ENCODE measurements around the gene MAGOHB.
A peak's percentile ranks its signal among the peaks of the same experiment; 100 is the strongest.
"Not testable (repeated sequence)": the region's sequence is repeated elsewhere in the genome, so short reads cannot be mapped to it uniquely, and the experiment has no call there.

The MAGOHB gene

GRCh38 chr12:10595881-10596280 lies 17.5 kb downstream of the MAGOHB start:
- DNase-seq (ENCODE audit: low spot score in 2 of 2): no peak
- Mint-ChIP-seq H3K27me3 (no peaks in the 10 kb centered on the region), H3K36me3 (peaks cover 12% of the 10 kb centered on the region), H3K4me1 (no peaks in the 10 kb centered on the region), H3K27ac (no peak overlapping the region), H3K9me3 (no peaks in the 10 kb centered on the region), H3K4me3 (no peak overlapping the region)
- ATAC-seq (ENCODE audit: low read depth): no peak

DNA sequence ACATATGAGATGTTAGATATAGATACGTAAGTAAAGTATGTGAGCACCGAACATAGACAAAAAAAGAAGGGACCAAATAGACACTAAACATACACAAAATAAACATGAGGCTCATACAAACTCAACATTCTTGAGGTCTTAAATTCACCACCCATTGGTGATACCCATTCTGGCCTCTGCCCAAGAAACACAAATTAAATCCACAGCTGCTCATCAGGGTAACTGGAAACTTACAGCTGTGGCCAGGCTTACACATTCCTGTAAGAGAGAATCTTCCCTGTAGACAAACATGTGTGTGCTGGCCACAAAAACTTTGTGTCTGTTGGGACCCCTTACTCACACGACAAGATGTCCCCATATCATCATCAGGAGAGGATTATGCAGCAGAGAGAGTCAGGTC lies 22.4 kb downstream of the MAGOHB start:
- peaks cover 15% of the 10 kb centered on the region for H3K36me3 Mint-ChIP-seq
- H3K4me3 Mint-ChIP-seq: no peak overlapping the region
- no peaks in the 10 kb centered on the region for H3K4me1 Mint-ChIP-seq
- H3K27me3 Mint-ChIP-seq: no peaks in the 10 kb centered on the region
- H3K27ac Mint-ChIP-seq: no peak overlapping the region
- DNase-seq (ENCODE audit: low spot score in 2 of 2) (no peak), ATAC-seq (ENCODE audit: low read depth) (no peak)
- no peaks in the 10 kb centered on the region for H3K9me3 Mint-ChIP-seq

DNA sequence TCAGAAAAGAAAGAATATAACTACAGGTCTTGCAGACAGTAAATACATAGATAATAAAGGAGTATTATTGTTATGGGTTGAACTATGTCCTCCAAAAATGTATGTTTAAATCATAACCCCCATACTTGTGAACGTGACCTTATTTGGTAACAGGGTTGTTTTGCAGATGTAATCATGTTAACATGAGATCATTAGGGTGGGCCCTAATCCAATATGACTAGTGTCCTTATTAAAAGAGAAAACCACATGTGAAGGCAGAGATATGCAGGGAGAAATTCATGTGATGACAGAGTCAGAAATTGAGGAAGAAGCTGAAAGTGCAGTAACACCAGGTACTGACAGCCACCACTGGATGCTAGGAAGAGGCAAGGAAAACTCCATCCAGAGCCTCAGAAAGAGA lies 29.0 kb downstream of the MAGOHB start:
- Mint-ChIP-seq H3K36me3 (peaks cover 14% of the 10 kb centered on the region), H3K4me1 (no peaks in the 10 kb centered on the region), H3K9me3 (peaks cover 1% of the 10 kb centered on the region), H3K4me3 (no peak overlapping the region), H3K27me3 (no peaks in the 10 kb centered on the region), H3K27ac (no peak overlapping the region)
- DNase-seq (ENCODE audit: low spot score in 2 of 2) (no peak), ATAC-seq (ENCODE audit: low read depth) (no peak)

- peaks cover 14% of the 10 kb centered on the region for H3K36me3 Mint-ChIP-seq
- H3K4me1 Mint-ChIP-seq: no peaks in the 10 kb centered on the region
- ATAC-seq (ENCODE audit: low read depth) (no peak), DNase-seq (ENCODE audit: low spot score in 2 of 2) (no peak)
- H3K27ac Mint-ChIP-seq: no peak overlapping the region
- no peaks in the 10 kb centered on the region for H3K27me3 Mint-ChIP-seq
- peaks cover 1% of the 10 kb centered on the region for H3K9me3 Mint-ChIP-seq
- H3K4me3 Mint-ChIP-seq: no peak overlapping the region
Measured at GRCh38 chr12:10582704-10583103, 30.7 kb downstream of the MAGOHB start.

GRCh38 chr12:10582133-10582532 lies 31.3 kb downstream of the MAGOHB start:
- H3K4me3 Mint-ChIP-seq; H3K27me3 Mint-ChIP-seq; ATAC-seq (ENCODE audit: low read depth); H3K9me3 Mint-ChIP-seq; H3K27ac Mint-ChIP-seq; H3K4me1 Mint-ChIP-seq; DNase-seq (ENCODE audit: low spot score in 2 of 2): not testable (repeated sequence)
- peaks cover 12% of the 10 kb centered on the region for H3K36me3 Mint-ChIP-seq

GRCh38 chr12:10574307-10574706 lies 39.1 kb downstream of the MAGOHB start:
- Mint-ChIP-seq H3K4me1 (no peaks in the 10 kb centered on the region), H3K36me3 (no peaks in the 10 kb centered on the region), H3K4me3 (no peak overlapping the region), H3K9me3 (no peaks in the 10 kb centered on the region), H3K27me3 (no peaks in the 10 kb centered on the region), H3K27ac (no peak overlapping the region)
- DNase-seq (ENCODE audit: low spot score in 2 of 2): no peak
- no peak for ATAC-seq (ENCODE audit: low read depth)

- not testable (repeated sequence) for H3K4me3 Mint-ChIP-seq; H3K27me3 Mint-ChIP-seq; DNase-seq (ENCODE audit: low spot score in 2 of 2); ATAC-seq (ENCODE audit: low read depth); H3K36me3 Mint-ChIP-seq; H3K4me1 Mint-ChIP-seq; H3K27ac Mint-ChIP-seq; H3K9me3 Mint-ChIP-seq
Measured at GRCh38 chr12:10572021-10572490, 41.4 kb downstream of the MAGOHB start.

DNA sequence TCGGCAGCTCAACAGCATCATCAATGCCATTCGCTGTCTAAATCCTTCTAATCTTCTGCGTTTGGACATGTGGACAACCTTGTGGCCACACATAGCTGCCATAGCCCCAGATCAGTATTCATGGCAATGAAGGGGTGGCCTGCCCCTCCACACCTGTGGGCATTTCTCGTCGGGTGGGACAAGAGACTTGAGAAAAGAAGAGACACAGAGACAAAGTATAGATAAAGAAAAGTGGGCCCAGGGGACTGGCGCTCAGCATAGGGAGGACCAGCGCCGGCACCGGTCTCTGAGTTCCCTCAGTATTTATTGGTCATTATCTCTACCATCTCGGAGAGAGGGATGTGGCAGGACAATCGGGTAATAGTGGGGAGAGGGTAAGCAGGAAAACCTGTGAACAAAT lies 42.3 kb downstream of the MAGOHB start:
- Mint-ChIP-seq H3K27ac (no peak overlapping the region), H3K36me3 (no peaks in the 10 kb centered on the region), H3K4me1 (no peaks in the 10 kb centered on the region), H3K27me3 (peaks cover 8% of the 10 kb centered on the region), H3K9me3 (no peaks in the 10 kb centered on the region), H3K4me3 (no peak overlapping the region)
- DNase-seq (ENCODE audit: low spot score in 2 of 2) (no peak), ATAC-seq (ENCODE audit: low read depth) (no peak)

GRCh38 chr12:10567813-10568212 lies 45.6 kb downstream of the MAGOHB start:
- Mint-ChIP-seq H3K36me3 (no peaks in the 10 kb centered on the region), H3K4me3 (no peak overlapping the region), H3K27ac (no peak overlapping the region)

DNA sequence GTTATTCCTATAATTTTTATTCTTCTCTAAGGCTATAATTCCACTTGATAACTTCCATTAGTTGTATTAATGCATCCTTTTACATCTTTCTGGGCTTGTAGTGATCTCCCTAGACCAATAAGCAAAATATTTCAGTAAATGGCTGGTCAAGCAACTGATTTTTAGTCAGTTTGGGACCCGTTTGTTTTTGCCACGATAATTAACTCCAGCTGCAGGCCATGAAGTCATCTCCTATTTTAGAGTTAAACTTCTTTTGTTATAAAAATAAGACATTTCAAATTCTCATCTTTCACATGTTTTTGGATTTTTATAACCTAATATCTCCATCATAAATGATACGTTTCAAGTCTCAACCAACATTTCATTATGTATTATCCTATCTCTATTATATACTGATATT lies 49.4 kb downstream of the MAGOHB start:
- H3K9me3 Mint-ChIP-seq: no peaks in the 10 kb centered on the region
- no peak for DNase-seq (ENCODE audit: low spot score in 2 of 2)
- no peaks in the 10 kb centered on the region for H3K36me3 Mint-ChIP-seq
- peaks cover 11% of the 10 kb centered on the region for H3K27me3 Mint-ChIP-seq
- no peak for ATAC-seq (ENCODE audit: low read depth)
- no peak overlapping the region for H3K4me3 Mint-ChIP-seq
- no peak overlapping the region for H3K27ac Mint-ChIP-seq
- no peaks in the 10 kb centered on the region for H3K4me1 Mint-ChIP-seq

More at GRCh38 chr12:10567813-10568212, 45.6 kb downstream of the MAGOHB start:
- H3K27me3 Mint-ChIP-seq: peaks cover 8% of the 10 kb centered on the region
- H3K4me1 Mint-ChIP-seq: no peaks in the 10 kb centered on the region
- DNase-seq (ENCODE audit: low spot score in 2 of 2) (no peak), ATAC-seq (ENCODE audit: low read depth) (no peak)
- H3K9me3 Mint-ChIP-seq: no peaks in the 10 kb centered on the region

DNA sequence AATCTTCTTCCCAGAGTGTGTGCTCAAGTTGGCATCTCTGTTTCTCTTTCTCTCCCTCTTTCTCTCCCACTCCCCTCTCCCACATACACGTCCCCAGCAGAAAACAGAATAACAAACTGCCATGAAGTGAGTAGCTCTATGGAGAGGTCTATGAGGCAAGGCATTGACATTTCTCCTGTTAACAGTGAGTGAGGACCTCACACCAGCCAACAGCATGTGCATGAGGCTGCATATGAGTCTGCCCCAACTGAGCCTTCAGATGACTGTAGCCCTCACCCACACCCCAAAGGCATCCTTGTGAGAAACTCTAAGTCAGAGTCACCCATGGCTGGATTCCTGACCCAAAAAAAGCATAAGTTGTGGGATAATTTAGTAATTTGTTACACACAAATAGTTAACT lies 50.4 kb downstream of the MAGOHB start:
- no peaks in the 10 kb centered on the region for H3K9me3 Mint-ChIP-seq
- H3K4me1 Mint-ChIP-seq: no peaks in the 10 kb centered on the region
- no peak for ATAC-seq (ENCODE audit: low read depth)
- H3K27me3 Mint-ChIP-seq: peaks cover 14% of the 10 kb centered on the region
- no peak overlapping the region for H3K4me3 Mint-ChIP-seq
- DNase-seq (ENCODE audit: low spot score in 2 of 2): no peak
- no peak overlapping the region for H3K27ac Mint-ChIP-seq
- no peaks in the 10 kb centered on the region for H3K36me3 Mint-ChIP-seq

DNA sequence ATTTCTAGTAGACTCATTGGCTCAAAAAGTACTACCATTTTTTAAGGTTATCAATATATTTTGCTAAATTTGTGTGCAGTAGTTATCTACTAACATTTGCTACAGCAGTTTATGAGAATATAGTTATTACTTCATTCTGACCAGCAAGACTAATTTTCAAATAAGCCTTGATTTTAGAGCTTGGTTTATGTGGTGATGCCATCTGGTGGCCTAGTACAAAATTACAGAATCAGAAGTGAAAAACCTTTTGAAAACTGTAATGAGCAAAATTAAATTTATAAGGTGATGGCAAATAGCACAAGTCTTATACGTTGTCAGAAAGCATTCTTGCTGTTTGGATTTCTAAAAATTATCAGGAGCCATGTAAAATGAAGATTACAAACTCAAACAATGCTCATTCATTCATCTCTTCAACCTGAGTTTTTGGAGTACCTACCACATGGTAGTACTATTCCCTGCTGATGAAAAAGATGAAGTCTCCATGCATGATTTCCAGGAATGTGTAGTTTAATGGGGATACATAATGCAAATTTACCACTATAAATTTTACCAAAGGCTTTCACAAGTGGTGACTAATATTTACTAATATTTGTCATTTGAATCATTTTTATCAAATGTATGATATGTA lies 51.0 kb downstream of the MAGOHB start:
- Mint-ChIP-seq H3K4me1 (peaks cover 2% of the 10 kb centered on the region), H3K27ac (no peak overlapping the region), H3K36me3 (no peaks in the 10 kb centered on the region), H3K9me3 (no peaks in the 10 kb centered on the region), H3K27me3 (peaks cover 12% of the 10 kb centered on the region), H3K4me3 (no peak overlapping the region)
- ATAC-seq (ENCODE audit: low read depth) (no peak), DNase-seq (ENCODE audit: low spot score in 2 of 2) (peak; percentile 23 to 46)

DNA sequence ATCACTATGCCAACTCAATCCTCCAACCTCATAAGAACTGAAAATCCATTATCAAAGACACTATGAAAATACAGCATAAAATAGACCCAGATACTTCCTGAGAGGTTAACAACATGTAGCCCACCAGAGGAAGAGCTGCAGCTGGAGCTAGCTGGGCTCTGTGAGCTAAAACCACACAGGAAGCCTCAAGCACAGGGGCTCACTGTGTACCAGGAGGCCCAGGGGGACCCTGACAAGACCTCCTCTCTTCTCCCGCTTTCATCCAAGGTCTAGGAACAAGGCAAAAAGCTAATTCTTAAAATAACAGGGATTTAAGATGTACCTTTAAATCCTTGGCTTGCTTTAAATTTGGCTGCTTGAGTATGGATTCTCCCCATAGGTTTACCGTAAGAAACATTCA lies 54.2 kb downstream of the MAGOHB start:
- Mint-ChIP-seq H3K36me3 (no peaks in the 10 kb centered on the region), H3K4me1 (peaks cover 4% of the 10 kb centered on the region), H3K27ac (no peak overlapping the region), H3K27me3 (peaks cover 11% of the 10 kb centered on the region), H3K9me3 (no peaks in the 10 kb centered on the region), H3K4me3 (no peak overlapping the region)
- DNase-seq (ENCODE audit: low spot score in 2 of 2): no peak
- ATAC-seq (ENCODE audit: low read depth): no peak

GRCh38 chr12:10558789-10559188 lies 54.6 kb downstream of the MAGOHB start:
- Mint-ChIP-seq H3K27me3 (peaks cover 11% of the 10 kb centered on the region), H3K4me3 (no peak overlapping the region), H3K4me1 (peaks cover 4% of the 10 kb centered on the region), H3K36me3 (no peaks in the 10 kb centered on the region), H3K27ac (no peak overlapping the region), H3K9me3 (no peaks in the 10 kb centered on the region)
- DNase-seq (ENCODE audit: low spot score in 2 of 2): no peak
- ATAC-seq (ENCODE audit: low read depth): no peak

GRCh38 chr12:10558301-10558700 lies 55.1 kb downstream of the MAGOHB start:
- Mint-ChIP-seq H3K27ac (no peak overlapping the region), H3K4me1 (peaks cover 4% of the 10 kb centered on the region), H3K9me3 (no peaks in the 10 kb centered on the region), H3K4me3 (no peak overlapping the region), H3K36me3 (no peaks in the 10 kb centered on the region), H3K27me3 (peaks cover 11% of the 10 kb centered on the region)
- ATAC-seq (ENCODE audit: low read depth): no peak
- DNase-seq (ENCODE audit: low spot score in 2 of 2): no peak
